Measurements from ENCODE around the gene C8A.

Gene C8A

GRCh38 chr1:56872597-56872996 lies 18.0 kb downstream of the C8A start:
- Mint-ChIP-seq H3K4me1 (no peaks in the 10 kb centered on the region), H3K4me3 (no peak overlapping the region)

GRCh38 chr1:56873213-56873612 lies 18.6 kb downstream of the C8A start:
- H3K9me3 Mint-ChIP-seq: no peaks in the 10 kb centered on the region
- H3K27me3 Mint-ChIP-seq: peaks cover 30% of the 10 kb centered on the region
- DNase-seq (ENCODE audit: low spot score in 2 of 2): no peak
- H3K4me1 Mint-ChIP-seq: no peaks in the 10 kb centered on the region
- no peak overlapping the region for H3K27ac Mint-ChIP-seq (ENCODE audit: low read depth)
- H3K36me3 Mint-ChIP-seq (ENCODE audit: insufficient read depth): no peaks in the 10 kb centered on the region
- no peak for ATAC-seq (replicated peaks; ENCODE audit: extremely low read depth, poor library complexity, severe bottlenecking)
- no peak overlapping the region for H3K4me3 Mint-ChIP-seq

More at GRCh38 chr1:56872597-56872996, 18.0 kb downstream of the C8A start:
- H3K9me3 Mint-ChIP-seq: no peaks in the 10 kb centered on the region
- no peaks in the 10 kb centered on the region for H3K36me3 Mint-ChIP-seq (ENCODE audit: insufficient read depth)
- ATAC-seq (replicated peaks; ENCODE audit: extremely low read depth, poor library complexity, severe bottlenecking): no peak
- H3K27ac Mint-ChIP-seq (ENCODE audit: low read depth): no peak overlapping the region
- peaks cover 33% of the 10 kb centered on the region for H3K27me3 Mint-ChIP-seq
- no peak for DNase-seq (ENCODE audit: low spot score in 2 of 2)

GRCh38 chr1:56874689-56875088 lies 20.1 kb downstream of the C8A start:
- H3K27ac Mint-ChIP-seq (ENCODE audit: low read depth): no peak overlapping the region
- H3K36me3 Mint-ChIP-seq (ENCODE audit: insufficient read depth): no peaks in the 10 kb centered on the region
- no peak overlapping the region for H3K4me3 Mint-ChIP-seq
- no peaks in the 10 kb centered on the region for H3K4me1 Mint-ChIP-seq
- no peak for DNase-seq (ENCODE audit: low spot score in 2 of 2)
- peaks cover 23% of the 10 kb centered on the region for H3K27me3 Mint-ChIP-seq
- no peaks in the 10 kb centered on the region for H3K9me3 Mint-ChIP-seq
- no peak for ATAC-seq (replicated peaks; ENCODE audit: extremely low read depth, poor library complexity, severe bottlenecking)

- H3K9me3 Mint-ChIP-seq: no peaks in the 10 kb centered on the region
- ATAC-seq (replicated peaks; ENCODE audit: extremely low read depth, poor library complexity, severe bottlenecking) (no peak), DNase-seq (ENCODE audit: low spot score in 2 of 2) (no peak)
- no peak overlapping the region for H3K4me3 Mint-ChIP-seq
- H3K27me3 Mint-ChIP-seq: peaks cover 12% of the 10 kb centered on the region
- H3K4me1 Mint-ChIP-seq: no peaks in the 10 kb centered on the region
- H3K27ac Mint-ChIP-seq (ENCODE audit: low read depth): no peak overlapping the region
- H3K36me3 Mint-ChIP-seq (ENCODE audit: insufficient read depth): no peaks in the 10 kb centered on the region
These were observed 23.4 kb downstream of the C8A start for GRCh38 chr1:56877973-56878372.

GRCh38 chr1:56880774-56881173 lies 26.2 kb downstream of the C8A start:
- no peaks in the 10 kb centered on the region for H3K4me1 Mint-ChIP-seq
- ATAC-seq (replicated peaks; ENCODE audit: extremely low read depth, poor library complexity, severe bottlenecking): no peak
- no peak overlapping the region for H3K27ac Mint-ChIP-seq (ENCODE audit: low read depth)
- H3K4me3 Mint-ChIP-seq: no peak overlapping the region
- H3K36me3 Mint-ChIP-seq (ENCODE audit: insufficient read depth): no peaks in the 10 kb centered on the region
- H3K9me3 Mint-ChIP-seq: no peaks in the 10 kb centered on the region
- DNase-seq (ENCODE audit: low spot score in 2 of 2): no peak
- H3K27me3 Mint-ChIP-seq: peaks cover 3% of the 10 kb centered on the region

GRCh38 chr1:56881417-56881816 lies 26.8 kb downstream of the C8A start:
- Mint-ChIP-seq H3K4me1 (no peaks in the 10 kb centered on the region), H3K9me3 (no peaks in the 10 kb centered on the region), H3K27ac (ENCODE audit: low read depth) (no peak overlapping the region), H3K27me3 (no peaks in the 10 kb centered on the region), H3K36me3 (ENCODE audit: insufficient read depth) (no peaks in the 10 kb centered on the region), H3K4me3 (no peak overlapping the region)
- DNase-seq (ENCODE audit: low spot score in 2 of 2) (no peak), ATAC-seq (replicated peaks; ENCODE audit: extremely low read depth, poor library complexity, severe bottlenecking) (no peak)

GRCh38 chr1:56890229-56890628 lies 35.6 kb downstream of the C8A start:
- Mint-ChIP-seq H3K27me3 (no peaks in the 10 kb centered on the region), H3K4me1 (no peaks in the 10 kb centered on the region), H3K9me3 (no peaks in the 10 kb centered on the region), H3K36me3 (ENCODE audit: insufficient read depth) (no peaks in the 10 kb centered on the region), H3K4me3 (no peak overlapping the region), H3K27ac (ENCODE audit: low read depth) (no peak overlapping the region)
- DNase-seq (ENCODE audit: low spot score in 2 of 2) (no peak), ATAC-seq (replicated peaks; ENCODE audit: extremely low read depth, poor library complexity, severe bottlenecking) (no peak)

- no peak for ATAC-seq (replicated peaks; ENCODE audit: extremely low read depth, poor library complexity, severe bottlenecking)
- DNase-seq (ENCODE audit: low spot score in 2 of 2): no peak
- H3K4me1 Mint-ChIP-seq: no peaks in the 10 kb centered on the region
- H3K27me3 Mint-ChIP-seq: no peaks in the 10 kb centered on the region
- H3K36me3 Mint-ChIP-seq (ENCODE audit: insufficient read depth): no peaks in the 10 kb centered on the region
- no peaks in the 10 kb centered on the region for H3K9me3 Mint-ChIP-seq
- no peak overlapping the region for H3K4me3 Mint-ChIP-seq
- H3K27ac Mint-ChIP-seq (ENCODE audit: low read depth): no peak overlapping the region
These were observed 39.4 kb downstream of the C8A start for GRCh38 chr1:56894014-56894413.

- Mint-ChIP-seq H3K9me3 (no peaks in the 10 kb centered on the region), H3K4me1 (no peaks in the 10 kb centered on the region), H3K4me3 (no peak overlapping the region), H3K27ac (ENCODE audit: low read depth) (no peak overlapping the region), H3K27me3 (no peaks in the 10 kb centered on the region), H3K36me3 (ENCODE audit: insufficient read depth) (no peaks in the 10 kb centered on the region)
- ATAC-seq (replicated peaks; ENCODE audit: extremely low read depth, poor library complexity, severe bottlenecking) (no peak), DNase-seq (ENCODE audit: low spot score in 2 of 2) (no peak)
These were observed 42.8 kb downstream of the C8A start for GRCh38 chr1:56897150-56898004.

- H3K9me3 Mint-ChIP-seq: no peaks in the 10 kb centered on the region
- no peaks in the 10 kb centered on the region for H3K36me3 Mint-ChIP-seq (ENCODE audit: insufficient read depth)
- no peak overlapping the region for H3K4me3 Mint-ChIP-seq
- no peaks in the 10 kb centered on the region for H3K27me3 Mint-ChIP-seq
- DNase-seq (ENCODE audit: low spot score in 2 of 2) (no peak), ATAC-seq (replicated peaks; ENCODE audit: extremely low read depth, poor library complexity, severe bottlenecking) (no peak)
- H3K27ac Mint-ChIP-seq (ENCODE audit: low read depth): no peak overlapping the region
- no peaks in the 10 kb centered on the region for H3K4me1 Mint-ChIP-seq
These were observed 43.4 kb downstream of the C8A start for GRCh38 chr1:56898005-56898373.

- Mint-ChIP-seq H3K4me1 (no peaks in the 10 kb centered on the region), H3K27me3 (no peaks in the 10 kb centered on the region), H3K4me3 (no peak overlapping the region), H3K36me3 (ENCODE audit: insufficient read depth) (no peaks in the 10 kb centered on the region), H3K27ac (ENCODE audit: low read depth) (no peak overlapping the region), H3K9me3 (no peaks in the 10 kb centered on the region)
- DNase-seq (ENCODE audit: low spot score in 2 of 2) (no peak), ATAC-seq (replicated peaks; ENCODE audit: extremely low read depth, poor library complexity, severe bottlenecking) (no peak)
These were observed 44.3 kb downstream of the C8A start for GRCh38 chr1:56898879-56899278.

- Mint-ChIP-seq H3K9me3 (no peaks in the 10 kb centered on the region), H3K27ac (ENCODE audit: low read depth) (no peak overlapping the region), H3K4me1 (no peaks in the 10 kb centered on the region), H3K4me3 (no peak overlapping the region), H3K36me3 (ENCODE audit: insufficient read depth) (no peaks in the 10 kb centered on the region), H3K27me3 (peaks cover 11% of the 10 kb centered on the region)
- no peak for ATAC-seq (replicated peaks; ENCODE audit: extremely low read depth, poor library complexity, severe bottlenecking)
- no peak for DNase-seq (ENCODE audit: low spot score in 2 of 2)
These were observed 47.1 kb downstream of the C8A start for GRCh38 chr1:56901716-56902115.

GRCh38 chr1:56903778-56904177 lies 49.2 kb downstream of the C8A start:
- peaks cover 11% of the 10 kb centered on the region for H3K27me3 Mint-ChIP-seq
- ATAC-seq (replicated peaks; ENCODE audit: extremely low read depth, poor library complexity, severe bottlenecking): no peak
- H3K4me3 Mint-ChIP-seq: no peak overlapping the region

More at GRCh38 chr1:56903778-56904177, 49.2 kb downstream of the C8A start:
- no peak for DNase-seq (ENCODE audit: low spot score in 2 of 2)
- Mint-ChIP-seq H3K9me3 (no peaks in the 10 kb centered on the region), H3K27ac (ENCODE audit: low read depth) (no peak overlapping the region), H3K36me3 (ENCODE audit: insufficient read depth) (no peaks in the 10 kb centered on the region), H3K4me1 (no peaks in the 10 kb centered on the region)

Measured in central memory CD8-positive, alpha-beta T cell (primary cell).